Stimulated activated CD8-positive, alpha-beta memory T cell treated with anti-CD3 and anti-CD28 coated beads, Interleukin-12 subunit alpha, Interleukin-12 subunit beta, amount 100 ng/mL, for 24 hours (primary cell): ENCODE measurements around the gene ZNF827.

Experiments used
- DNase-seq: peaks from one replicate; pipeline ENCODE4 v3.0.0-alpha.2; 2020; ENCODE audit errors: extremely low read depth

ZNF827 gene

GRCh38 chr4:145887241-145887991 lies 51.2 kb downstream of the ZNF827 start:
- no peak for DNase-seq

DNA sequence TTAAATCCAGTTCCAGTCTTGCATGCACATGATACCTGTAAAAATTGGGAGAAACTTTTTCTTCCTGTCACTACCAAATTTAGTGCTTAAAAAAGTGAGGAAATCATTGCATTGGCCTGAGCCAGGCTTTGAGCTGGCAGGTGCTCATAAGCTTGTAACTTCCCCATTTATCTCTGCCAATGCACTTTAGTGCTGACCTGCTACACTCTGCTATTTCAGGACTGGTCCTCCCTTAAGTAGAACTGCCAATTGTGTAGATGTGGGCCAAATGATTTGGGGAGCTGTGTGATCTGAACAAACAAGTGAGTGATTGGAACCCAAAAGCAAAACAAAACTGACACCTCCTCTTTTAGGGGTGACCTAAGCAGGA lies 51.8 kb downstream of the ZNF827 start:
- DNase-seq, result no peak

- DNase-seq, result no peak
These were observed 53.0 kb downstream of the ZNF827 start for GRCh38 chr4:145885666-145886065.

DNA sequence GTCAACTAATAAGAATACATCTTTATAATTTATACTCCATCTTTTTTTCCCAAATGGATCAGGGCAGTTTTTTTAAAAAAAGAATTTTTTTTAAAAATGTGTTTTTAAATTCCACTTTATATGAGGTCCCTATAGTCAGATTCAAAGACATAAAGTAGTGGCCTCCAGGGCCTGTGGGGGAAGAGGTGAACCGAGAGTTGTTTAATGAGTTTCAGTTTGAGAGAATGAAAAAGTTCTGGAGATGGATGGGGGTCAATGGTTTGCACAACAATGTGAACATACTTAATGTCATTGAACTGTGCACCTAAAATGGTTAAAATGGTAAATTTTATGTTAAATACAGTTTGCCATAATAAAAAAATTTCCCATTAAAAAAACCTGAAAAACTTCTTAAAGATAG lies 53.8 kb downstream of the ZNF827 start:
- DNase-seq, result no peak

DNA sequence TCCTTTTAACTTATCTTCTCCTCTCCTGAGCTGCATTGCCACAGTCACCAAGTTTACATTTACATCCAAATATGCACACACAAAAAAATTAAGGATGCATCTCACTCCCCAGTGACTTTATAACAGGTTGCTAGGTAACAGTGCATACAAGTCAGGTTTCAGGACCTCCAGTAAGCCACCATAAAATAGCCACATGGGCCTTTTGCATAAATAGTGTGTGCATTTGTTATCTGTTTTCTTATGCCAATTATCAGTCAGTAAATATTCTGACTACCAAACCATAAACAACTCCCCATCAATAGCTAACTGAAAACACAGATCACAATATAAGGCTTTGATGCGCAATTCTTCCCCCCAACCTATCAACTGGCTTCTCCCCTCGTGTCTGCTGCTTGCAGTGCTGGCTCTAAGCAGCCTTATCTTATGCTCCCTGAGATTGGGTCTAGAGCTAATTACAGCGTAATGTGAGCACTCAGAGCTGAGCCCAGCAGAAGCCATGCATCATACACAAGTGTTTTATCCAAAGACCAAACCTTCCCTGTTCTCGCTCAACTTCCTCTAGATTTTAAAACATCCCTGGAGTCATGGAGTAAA lies 55.4 kb downstream of the ZNF827 start:
- no peak for DNase-seq

DNA sequence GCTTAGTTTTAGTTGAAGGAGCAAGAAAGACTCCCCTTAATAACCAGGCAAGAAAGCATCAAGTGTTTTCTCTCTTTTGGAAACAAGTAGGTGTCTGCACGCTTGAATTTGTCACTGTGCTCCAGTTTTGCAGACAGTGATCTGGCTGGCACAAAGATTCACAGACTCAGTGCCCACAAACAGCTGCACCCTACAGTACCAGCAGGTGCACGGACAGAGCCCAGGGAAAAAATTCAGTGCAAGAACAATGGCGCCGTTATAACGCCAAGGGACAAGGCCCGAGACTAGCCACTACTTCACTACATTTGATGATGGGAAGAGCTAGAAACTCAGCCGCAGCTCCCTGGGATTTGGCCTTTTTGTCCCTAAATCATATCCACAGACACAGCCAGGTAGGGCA lies 56.0 kb downstream of the ZNF827 start:
- no peak for DNase-seq

DNA sequence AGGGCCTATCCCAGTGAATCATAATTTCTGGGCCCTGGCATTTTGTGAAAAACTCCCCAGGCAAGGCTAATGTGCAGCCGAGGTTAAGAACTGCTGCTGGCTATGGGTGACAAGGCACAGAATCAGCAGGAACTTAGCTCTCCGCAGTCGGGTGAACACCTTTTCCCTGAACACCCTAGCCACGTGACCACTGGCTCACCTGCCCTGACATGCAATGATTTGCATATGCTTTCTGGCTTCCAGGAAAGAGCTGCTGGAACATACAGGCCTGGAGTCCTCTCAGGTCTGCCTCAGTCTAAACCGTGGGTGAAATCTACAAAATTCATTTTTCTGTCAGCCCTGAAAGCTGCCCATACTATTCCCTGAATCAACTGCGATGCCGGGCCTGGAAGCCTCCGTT lies 56.6 kb downstream of the ZNF827 start:
- no peak for DNase-seq

- DNase-seq, result no peak
These were observed 57.0 kb downstream of the ZNF827 start for GRCh38 chr4:145881576-145881975.

- no peak for DNase-seq
These were observed 58.2 kb downstream of the ZNF827 start for GRCh38 chr4:145880355-145880960.

- no peak for DNase-seq
These were observed 59.0 kb downstream of the ZNF827 start for GRCh38 chr4:145879598-145879997.

DNA sequence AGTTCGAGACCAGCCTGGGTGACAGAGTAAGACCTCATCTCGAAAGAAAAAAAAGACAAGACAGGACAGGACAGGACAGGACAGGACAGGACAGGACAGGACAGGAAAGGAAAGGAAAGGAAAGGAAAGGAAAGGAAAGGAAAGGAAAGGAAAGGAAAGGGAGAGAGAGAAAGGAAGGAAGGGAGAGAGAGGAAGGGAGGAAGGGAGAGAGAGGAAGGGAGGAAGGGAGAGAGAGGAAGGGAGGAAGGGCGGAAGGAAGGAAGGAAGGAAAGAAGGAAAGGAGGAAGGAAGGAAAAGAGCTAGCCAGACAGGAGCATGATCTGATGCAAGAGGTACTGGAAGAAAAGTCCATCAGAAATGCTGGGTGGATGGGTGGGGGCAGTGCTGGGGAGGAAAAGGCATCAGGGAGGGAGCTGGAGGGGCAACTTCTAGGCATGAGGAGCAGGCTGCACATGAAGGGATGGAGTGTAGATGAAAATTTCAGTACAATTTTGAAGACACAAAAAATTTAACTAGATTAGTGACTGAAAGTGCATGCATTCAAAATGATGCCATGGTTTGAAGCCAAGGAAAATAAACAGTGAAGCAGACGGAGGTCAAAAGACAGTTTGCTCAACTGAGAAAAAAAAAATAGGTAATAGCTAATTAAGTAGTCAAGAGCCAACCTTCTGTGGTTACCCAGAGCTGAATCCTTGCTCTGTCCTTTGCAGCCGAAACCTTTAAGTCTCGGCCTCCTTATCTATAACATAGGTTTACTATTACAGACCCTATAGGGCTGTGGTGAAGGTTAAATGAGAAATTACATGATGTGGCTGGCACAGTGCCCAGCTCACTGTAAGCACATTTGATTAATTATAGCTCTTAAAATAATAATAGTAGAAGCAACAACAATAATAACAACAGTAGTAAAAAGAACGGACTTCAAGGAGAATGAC lies 59.9 kb downstream of the ZNF827 start:
- DNase-seq, result no peak

DNA sequence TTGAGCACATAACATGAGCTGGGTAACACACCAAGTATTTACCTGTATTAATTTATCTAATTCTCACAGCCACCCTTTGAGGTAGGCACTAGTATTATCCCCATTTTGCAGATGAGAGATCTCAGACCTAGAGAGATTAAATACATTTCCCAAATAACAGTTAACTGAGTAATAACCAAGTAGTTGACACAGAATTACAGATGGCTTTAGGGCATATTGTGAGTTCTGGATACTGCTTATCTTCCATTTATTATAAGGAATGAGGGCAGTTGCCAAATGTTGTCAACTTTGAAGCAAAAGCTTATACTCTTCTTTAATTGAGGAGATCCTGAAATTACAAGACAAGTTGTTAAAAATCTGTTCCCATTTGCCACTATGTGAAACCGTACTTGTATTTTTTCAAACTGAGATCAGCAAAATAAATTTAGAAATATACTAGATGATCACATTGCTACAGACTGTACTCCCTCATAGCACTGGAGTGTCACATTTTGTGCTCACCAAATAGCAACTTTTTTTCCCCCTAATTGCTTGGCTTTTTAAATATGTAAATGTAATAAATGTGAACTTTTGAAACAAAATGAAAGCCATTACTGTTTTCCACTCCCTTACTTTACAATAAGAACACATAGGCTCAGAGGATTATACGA lies 62.0 kb downstream of the ZNF827 start:
- no peak for DNase-seq

- no peak for DNase-seq
These were observed 64.7 kb downstream of the ZNF827 start for GRCh38 chr4:145873901-145874300.

DNA sequence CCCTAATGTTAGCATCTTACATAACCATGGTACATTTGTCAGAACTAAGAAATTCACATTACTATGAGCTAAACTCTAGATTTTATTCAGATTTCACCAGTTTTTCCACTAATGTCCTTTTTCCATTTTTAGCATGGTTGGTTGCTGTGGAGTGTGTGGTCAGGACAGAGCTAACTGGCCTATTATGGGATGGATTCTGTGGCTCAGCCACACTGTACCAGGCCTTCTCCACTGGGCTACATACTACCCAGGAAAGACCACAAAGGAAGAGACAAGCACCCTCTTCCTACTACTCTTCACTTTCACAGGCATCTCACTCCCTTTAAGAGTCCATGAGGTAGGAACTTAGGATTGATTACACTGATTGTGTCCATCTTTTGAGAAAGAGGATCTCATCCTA lies 67.4 kb downstream of the ZNF827 start:
- DNase-seq, result no peak

GRCh38 chr4:145870155-145871020 lies 68.2 kb downstream of the ZNF827 start:
- no peak for DNase-seq

GRCh38 chr4:145868637-145869409 lies 69.8 kb downstream of the ZNF827 start:
- DNase-seq, result no peak

DNA sequence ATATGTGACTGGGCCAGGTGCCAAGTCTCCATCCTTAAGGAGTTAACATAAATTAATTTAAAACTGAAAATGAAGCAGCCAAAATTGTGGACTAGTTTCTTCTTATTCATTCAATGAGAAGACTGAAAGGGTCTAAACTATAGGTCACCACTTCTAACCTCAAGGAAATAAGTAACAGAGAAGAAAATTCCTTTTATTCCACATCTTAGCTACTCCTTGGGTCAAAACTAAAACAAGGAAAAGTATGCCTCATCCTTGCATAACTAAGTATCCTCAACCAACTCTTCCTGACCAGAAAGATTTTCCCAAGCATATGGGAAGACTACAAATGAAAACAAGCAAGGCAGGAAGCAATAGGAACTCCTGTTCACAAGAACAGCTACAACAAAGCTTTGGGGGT lies 71.2 kb downstream of the ZNF827 start:
- no peak for DNase-seq

GRCh38 chr4:145866991-145867390 lies 71.6 kb downstream of the ZNF827 start:
- DNase-seq, result no peak

DNA sequence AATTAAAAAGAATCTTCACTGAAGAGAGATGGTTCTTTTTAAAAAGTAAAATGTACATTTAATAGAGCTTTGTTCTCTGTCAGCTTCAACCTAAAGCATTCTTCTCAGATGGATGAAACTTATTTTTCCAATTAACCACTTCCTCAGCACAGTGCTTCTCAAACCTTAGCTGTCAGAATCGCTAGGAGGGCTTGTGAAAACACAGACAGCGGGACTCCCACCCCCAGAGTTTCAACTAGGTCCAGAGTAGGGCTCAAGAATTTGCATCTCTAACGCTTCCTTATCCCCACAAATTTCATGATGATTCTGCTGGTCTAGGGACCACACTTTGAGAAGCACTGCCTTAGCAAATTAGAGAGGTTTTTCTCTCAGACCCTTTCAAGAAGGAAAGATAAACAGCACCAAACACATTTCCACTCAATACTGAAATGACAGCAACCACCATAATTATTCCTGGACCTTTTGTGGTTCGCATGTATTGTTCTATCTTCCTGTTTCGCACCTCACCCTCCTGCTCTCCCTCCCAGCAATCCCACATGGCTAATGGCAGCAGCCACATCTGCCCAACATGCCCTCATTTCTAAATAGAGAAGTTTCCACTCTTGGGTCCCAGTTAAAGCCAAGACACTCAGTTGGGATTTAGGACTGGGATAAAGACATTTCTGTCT lies 73.2 kb downstream of the ZNF827 start:
- DNase-seq, result no peak
